GM18508 (cell line): ENCODE measurements around the gene WDR93.
"Not testable (repeated sequence)": the region's sequence is repeated elsewhere in the genome, so short reads cannot be mapped to it uniquely, and the experiment has no call there.

Experiments used
- ATAC-seq: cut with Tn5 transposase; IDR thresholded peaks from one replicate; pipeline ENCODE4 v1.9.1; 2021; ENCODE audit warnings: moderate number of reproducible peaks; ENCODE audit not compliant: insufficient read depth, unreplicated experiment

The WDR93 gene

DNA sequence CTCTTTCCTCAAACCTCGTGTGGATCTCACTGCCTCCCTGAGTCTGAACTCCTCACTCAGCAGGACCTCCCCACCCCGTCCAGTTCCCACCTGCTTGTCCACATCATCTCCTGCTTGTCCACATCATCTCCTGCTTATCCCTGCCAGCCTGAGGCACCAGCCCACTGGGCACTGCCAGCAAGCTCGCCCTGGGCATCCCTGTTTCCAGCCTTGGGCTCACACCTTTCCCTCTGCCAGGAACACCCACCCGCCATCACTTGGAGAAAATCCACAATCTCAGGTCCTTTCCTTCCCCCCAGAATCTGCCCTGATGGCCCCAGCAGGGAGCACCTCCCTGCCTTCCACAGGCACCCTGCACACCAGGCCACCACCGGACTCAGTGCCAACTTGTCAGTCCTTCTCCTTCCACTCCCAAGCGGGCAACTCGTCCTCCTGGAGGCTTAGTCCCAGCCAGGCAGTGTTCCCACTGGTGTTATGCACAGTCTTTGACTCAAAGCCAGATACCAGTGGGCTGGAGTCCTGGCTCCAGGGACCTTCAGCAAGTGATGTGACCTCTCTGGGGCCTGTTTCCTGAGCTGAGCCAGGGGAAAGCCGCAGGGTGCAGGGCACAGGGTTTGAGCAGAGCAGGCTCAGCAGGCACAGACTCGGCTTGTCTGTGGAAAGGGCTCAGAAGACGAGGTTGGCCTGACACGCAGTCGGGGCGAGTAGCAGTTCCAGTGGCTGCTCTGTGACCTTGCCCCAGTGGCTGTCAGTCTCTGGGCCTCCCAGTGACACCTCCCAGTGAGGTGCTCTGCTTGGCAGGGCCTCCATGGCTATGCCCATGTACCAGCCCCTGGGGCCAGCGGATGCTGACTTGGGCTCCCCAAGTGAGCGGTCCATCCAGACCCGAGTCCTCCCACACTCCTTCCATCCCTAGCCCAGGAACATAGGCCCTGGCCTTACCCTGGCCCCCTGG, 76.0 kb downstream of the WDR93 start:
- no peak for ATAC-seq

DNA sequence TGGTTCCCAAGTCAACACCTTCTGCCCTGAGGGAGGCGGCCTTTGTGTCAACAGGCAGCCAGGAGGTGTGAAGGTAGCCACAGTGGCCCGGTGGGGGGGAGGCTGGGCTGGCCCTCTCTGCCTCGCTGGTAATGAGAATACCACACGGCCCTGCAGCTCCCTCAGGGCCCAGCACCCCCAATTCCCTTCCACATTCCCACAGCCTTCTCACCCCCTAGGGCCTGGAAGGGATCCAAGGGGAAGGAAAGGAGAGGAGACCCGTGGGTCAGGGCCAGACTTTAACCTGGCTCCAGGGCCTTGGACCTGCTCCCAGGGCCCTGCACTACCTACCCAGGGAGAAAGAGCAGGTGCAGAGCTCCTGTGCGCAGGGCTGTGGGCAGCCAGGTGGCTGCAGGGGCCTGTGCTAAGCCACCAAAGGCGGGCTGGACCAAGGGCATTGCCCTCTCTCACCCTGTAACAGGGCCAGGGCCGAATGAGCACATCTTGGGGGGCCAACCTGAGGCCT, 76.9 kb downstream of the WDR93 start:
- ATAC-seq: no peak

DNA sequence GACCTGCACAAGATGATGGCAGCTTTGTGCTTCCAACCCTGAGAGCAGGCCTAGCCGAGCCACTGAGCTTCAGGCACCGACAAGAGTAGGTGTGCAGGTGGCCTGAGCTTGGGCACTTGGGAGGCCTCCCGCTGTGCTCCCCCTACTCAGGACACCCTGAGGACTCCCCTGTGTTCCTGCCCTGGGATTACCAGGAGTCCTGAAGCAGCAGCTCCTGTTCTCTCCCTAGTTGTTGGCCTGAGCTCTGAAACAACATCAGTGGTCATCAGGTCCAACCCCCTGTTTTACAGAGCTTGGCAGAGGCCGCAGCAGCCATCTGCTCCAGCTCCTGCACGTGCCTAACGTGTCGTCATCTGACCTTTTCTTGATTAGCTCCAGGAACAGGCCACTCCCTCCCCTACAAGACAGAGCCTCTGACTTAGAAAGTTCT, 77.5 kb downstream of the WDR93 start:
- ATAC-seq: no peak

DNA sequence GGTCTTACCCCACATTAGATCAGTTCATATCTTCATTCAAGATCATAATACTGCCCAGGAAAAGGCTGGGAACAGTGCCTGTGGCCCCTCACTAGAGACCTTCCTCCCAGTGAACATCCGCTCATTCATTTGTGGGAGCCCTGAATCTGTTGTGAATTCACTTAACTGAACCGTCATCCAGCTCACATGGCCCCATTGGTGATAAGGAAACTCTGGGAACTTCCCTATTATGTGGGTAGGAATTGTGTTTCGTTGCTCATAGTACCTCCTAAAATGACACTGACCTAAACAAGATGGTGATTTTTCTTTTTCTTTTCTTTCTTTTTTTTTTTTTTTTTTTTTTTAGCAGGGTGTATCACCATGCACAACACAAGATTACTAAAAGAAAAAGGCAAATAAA, 78.8 kb downstream of the WDR93 start:
- ATAC-seq: no peak

DNA sequence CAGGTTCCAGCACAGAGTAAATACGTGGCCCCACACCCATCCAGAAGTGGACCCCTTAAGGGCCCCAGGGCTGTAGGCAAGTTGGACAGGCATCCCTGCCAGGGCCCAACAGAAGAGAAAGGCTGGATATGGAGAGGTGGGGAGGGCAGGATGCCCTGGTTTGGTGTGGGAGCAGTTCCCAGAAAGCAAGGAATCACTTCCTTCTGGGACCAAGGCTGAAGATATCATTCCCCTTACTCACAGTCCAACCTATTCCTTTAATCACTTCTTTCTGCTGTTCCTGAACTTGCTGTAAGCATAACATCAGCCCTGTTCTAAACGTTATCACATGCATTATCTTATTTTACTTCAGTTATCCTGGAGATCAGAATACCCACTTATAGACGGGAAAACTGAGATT, 79.4 kb downstream of the WDR93 start:
- ATAC-seq: no peak

DNA sequence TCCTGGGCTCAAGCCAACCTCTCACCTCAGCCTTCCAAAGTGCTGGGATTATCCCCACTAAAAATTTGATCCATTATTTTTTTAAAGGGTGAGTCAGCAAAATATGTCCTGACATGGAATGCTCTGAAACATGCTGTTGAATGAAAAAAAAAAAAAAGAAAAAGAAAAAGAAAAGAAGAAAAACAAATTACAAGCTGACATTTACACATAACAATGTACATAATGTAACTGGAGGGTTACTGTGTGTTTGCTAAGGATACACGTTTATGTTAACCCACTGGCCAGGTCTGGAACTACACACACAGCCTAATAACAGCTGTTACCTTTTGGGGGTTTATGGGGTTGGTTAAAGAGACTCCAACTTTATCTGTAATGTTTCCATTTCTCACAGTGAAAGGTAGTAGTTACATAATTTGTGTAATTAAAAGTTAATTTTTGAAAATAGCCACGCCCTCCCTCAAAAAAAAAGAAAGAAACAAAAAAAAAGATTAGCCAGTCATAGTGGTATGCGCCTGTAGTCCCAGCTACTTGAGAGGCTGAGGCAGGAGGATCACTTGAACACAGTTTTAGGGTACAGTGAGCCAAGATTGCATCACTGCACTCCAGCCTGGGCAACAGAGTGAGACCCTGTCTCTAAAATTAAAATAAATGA, 82.4 kb downstream of the WDR93 start:
- ATAC-seq: no peak

DNA sequence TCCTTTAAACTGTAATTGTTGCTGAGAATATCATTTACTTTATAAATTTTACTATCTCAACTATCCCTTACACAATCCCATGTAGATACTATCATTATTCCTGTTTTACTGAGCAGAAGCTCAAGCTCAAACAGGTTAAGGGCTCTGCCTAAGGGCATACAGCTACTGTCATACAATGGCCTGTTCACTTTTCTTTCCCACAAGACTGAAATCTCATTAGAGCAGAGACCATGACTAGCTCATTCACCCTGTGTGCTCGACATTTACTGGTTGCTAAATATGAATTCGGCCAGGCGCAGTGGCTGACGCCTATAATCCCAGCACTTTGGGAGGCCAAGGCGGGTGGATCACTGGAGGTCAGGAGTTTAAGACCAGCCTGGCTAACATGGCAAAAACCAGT, 83.9 kb downstream of the WDR93 start:
- no peak for ATAC-seq

DNA sequence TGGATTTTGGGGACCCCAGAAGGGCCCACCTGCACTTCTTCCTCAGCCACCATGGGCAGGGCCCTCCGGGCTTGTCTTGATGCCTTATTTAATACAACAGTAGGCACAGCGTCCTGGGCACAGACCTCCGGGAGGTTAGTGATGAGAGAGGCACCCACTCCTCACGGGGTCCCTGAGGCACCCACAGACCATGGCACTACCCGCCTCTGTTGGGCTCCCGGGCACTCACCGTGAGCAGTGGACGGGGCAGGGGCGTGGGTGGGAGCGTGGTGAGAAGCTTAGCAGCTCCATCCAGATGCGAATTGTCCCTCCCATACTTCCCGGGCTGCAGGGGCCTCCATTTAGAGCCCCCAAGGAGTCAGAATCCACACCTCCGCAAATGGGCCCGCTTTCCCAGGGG, 85.2 kb downstream of the WDR93 start:
- no peak for ATAC-seq

DNA sequence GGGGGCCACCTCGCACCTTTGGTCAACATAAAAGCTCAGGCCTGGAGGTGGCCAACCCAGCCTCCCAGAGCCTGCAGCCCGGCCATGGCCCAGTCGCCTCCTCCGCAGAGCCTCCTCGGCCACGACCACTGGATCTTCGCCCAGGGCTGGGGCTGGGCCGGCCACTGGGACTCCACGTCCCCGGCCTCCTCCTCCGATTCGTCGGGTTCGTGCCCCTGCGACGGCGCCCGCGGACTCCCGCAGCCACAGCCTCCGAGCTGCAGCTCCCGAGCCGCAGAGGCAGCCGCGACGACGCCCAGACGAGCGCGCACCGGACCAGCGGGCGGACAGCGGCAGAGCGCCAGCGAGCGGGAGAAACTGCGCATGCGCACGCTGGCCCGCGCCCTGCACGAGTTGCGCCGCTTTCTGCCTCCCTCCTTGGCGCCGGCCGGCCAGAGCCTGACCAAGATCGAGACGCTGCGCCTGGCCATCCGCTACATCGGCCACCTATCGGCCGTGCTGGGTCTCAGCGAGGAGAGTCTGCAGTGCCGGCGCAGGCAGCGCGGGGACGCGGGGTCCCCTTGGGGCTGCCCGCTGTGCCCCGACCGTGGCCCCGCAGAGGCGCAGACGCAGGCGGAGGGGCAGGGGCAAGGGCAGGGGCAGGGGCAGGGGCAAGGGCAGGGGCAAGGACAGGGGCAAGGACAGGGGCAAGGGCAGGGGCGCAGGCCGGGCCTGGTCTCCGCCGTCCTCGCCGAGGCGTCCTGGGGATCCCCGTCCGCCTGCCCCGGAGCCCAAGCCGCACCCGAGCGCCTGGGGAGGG, 85.9 kb downstream of the WDR93 start, which contains the start of gene MESP2:
Gene MESP2, plus strand, starts transcription at position 59 of the 799 bp plus-strand sequence. Its CDS starts 26 bp downstream, at position 85.
- ATAC-seq: no peak

DNA sequence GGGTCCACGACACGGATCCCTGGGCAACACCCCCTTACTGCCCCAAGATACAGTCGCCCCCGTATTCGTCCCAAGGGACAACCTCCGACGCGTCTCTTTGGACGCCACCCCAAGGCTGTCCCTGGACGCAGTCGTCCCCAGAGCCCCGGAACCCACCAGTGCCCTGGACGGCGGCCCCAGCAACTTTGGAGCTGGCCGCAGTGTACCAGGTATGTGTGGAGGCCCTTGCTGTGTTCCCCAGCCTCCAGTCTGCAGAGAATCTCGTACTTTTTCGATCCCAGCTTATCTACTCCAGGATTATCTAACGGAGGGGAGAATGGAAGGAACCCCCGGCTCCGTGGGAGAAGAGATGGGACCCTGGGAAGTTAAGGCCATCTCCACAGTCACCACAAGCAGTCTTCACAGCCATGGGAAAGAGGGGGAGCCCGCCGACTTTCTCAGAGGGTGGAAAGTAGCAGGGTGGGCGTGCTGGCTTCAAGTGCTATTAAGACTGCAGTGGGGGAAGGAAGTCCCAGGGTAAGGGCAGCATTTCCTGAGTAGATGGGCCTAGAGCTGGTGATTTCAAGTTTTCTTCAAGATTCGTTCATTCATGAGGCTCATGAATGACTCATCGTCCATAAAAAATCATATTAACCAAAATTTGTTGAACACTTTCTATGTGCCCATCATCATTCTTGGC, 86.6 kb downstream of the WDR93 start:
- no peak for ATAC-seq

DNA sequence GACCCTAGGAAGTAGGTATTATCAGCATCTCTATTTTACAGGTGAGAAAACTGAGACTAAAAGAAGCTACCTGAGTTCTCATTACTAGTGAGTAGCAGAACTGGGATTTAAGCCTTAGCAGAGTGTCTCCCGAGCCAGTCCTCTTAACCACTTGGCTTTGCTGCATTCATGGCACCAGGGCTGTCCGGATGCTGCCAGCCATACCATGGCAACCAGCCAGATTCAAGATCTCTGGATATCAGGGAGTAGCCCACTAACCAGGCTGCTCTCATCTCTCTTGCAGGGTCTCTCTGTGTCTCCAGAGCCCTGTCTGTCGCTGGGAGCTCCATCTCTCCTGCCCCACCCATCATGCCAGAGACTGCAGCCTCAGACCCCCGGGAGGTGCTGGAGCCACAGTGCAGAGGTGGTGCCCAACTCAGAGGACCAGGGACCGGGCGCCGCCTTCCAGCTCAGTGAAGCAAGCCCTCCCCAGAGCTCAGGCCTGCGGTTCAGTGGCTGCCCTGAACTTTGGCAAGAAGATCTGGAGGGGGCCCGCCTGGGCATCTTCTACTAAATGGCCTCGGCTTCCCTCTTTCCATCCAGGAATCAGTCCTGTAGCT, 87.3 kb downstream of the WDR93 start:
- no peak for ATAC-seq

DNA sequence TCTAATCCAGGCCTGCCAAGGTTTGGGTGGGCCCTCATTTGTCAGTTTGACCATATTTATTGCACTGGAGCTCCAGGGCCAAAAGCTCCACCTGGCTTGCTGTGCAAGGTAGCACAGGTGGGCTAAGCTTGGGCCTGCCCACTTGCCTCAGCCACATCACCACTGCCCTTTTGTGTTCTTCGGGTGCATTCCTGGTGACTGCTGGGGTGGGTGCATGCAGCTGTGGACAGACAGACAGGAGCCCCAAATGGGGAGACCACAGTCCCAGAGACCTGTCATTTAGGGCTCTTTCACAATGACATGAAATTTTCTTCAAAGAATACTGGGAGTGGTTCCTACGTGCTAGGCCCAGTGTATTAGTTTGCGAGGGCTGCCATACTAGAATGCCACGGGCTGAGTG, 88.2 kb downstream of the WDR93 start:
- no peak for ATAC-seq

DNA sequence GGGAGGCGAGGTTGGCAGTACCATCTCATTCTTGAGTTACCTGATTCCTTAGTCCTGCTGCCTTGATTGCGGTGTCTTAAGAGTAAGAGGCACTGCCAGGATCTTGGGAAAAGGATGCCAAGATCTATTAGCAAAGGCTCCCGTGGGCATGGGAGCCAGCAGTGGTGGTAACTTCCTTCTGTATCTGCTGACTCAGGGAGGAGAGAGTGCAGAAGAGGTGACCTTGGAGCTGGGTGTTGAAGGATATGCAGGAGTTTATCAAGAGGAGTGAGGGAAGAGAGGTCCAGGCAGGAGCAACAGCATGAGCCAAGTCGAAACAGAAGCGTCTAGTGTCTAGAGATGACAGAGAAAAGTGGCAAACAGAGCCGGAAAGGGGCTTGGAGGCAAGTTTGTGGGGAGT, 90.0 kb downstream of the WDR93 start:
- no peak for ATAC-seq

DNA sequence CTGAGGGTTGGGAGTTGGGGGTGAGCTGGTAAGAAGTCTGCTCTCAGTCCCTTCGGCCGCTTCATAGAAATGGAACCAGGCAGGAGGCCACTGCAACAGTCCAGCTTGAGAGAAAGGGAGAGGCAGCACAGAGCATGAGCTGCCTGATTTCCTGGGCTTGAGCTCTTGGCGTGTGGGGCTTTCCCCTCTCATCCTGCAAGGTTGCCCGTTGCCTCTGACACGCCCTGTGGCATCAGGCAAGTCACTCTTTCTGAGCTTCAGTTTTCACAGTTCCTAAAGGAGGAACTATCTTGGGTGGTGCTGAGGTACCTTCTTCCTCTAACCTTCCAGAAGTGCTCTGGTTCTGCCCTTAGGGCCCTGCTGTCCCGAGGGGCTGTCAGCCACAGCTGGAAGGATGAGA, 90.4 kb downstream of the WDR93 start:
- ATAC-seq: no peak

DNA sequence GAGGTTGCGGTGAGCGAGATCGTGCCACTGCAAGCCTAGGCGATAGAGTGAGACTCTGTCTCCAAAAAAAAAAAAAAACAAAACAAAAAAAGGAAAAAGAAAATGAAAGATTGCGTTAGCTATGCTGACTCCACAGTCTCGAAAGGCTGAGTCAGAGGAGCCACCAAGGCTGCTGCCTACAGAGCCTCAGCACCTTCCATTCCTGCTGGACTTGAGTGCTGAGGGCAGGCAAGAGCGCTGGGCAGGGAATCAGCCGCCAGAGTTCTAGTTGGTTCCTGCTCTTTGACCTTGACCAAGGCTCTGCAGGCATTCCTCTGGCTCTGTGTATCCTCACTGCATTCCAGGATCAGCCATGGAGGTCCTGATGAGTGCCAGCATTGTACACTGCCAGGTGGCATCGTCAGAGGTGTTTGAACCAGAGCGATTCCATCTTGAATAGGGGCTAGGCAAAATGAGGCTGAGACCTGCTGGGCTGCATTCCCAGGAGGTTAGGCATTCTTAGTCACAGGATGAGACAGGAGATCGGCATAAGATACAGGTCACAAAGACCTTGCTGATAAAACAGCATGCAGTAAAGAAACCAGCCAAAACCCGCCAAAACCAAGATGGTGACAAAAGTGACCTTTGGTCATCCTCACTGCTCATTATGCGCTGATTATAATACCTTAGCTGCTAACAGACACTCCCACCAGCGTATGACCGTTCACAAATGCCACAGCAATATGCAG, 91.4 kb downstream of the WDR93 start:
- ATAC-seq: no peak

DNA sequence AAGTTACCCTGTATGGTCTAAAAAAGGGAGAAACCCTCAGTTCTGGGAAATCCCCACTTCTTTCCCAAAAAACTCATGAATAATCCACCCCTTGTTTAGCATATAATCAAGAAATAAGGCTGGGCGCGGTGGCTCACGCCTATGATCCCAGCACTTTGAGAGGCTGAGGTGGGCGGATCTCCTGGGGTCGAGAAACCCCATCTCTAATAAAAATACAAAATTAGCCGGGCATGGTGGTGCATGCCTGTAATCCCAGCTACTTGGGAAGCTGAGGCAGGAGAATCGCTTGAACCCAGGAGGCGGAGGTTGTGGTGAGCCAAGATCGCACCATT, 92.0 kb downstream of the WDR93 start:
- not testable (repeated sequence) for ATAC-seq

DNA sequence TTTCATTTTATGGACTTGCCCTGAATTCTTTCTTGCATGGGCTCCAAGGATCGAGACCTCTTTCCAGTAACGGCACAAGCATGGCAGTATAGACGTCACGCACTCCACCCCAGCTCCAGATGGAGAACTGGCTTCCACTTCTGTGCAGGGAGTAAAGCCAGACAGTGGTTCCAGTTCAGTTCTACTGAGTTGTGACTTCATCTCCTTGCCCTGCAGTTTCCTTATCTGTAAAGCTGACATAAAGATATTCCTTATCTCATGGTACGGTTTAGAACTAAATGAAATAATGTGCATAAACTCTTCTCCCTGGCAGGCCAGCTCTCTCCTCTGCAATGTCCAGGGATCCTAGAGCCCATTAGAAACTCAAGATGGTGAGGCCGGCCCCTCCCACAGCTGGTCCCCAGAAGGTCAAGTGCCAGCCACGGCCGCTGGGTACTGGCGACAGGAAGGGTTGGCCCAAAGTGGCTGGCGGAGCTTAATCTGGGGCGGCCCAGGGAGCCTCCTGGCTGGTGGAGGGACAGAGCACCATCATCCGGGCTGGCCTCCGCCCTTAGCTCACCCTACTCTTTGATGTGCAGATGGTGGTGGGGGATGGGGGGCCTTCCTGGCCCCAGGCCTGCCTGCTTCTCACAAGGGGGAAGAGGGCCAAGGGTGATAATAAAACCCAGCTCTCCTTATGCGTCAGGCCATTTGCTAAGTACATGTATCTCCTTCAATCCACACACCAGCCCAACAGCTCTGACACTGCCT, 92.7 kb downstream of the WDR93 start:
- ATAC-seq: no peak

DNA sequence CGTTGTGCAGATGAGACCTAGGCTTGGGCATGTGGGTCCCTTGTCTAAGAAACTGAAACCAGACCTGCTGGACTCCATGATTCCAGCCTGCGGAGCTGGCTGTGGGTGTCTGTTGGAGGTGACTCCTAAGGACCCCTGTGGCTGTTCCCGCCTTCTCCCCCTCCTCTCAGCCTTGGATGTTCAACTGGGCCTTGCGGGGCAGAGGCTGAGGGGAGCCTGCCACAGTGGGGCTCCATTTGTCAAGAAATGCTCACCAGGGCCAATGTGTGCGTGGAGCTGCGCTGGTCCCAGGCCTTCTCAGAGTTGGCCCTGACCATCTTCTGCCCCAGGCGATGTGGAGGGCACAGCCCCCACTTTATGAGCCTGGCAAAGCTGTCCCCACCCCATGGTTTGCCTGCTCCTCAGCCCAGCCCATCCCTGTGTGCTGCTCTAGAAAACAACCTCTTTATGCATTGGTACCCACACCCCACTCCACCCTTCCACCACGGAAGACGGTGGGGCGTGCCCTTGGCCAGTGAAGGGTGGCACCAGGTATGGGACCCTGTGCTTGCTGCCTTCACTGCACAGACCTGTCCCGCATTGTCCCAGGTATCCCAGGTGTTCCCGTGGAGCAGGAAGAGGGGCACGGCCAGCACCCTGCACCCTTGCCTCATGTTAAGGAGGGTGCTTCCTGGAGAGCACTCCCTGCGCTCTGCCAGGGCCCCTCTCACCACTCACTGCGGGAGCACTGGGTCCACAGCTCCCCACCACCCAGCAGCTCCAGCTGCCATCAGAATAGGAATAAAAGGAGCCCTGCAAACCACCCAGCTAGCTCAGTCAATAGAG, 93.5 kb downstream of the WDR93 start:
- no peak for ATAC-seq
